ENCODE results near the gene RGS17.

DNA sequence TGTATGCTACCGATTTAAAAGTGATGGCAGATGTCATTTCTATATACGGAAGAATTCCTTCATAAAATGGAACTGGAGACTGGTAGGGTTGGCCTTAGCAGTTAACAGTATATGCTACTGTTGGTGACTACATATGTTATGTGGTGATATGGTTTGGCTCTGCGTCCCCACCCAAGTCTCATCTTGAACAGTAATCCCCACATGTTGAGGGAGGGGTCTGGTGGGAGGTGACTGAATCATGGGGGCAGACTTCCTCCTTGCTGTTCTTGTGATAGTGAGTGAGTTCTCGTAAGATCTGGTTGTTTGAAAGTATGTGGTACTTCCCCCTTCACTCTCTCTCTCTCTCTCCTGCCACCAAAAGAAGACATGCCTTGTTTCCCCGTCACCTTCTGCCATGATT lies 29.6 kb downstream of the RGS17 start:
- TF ChIP-seq, protein P1, sequence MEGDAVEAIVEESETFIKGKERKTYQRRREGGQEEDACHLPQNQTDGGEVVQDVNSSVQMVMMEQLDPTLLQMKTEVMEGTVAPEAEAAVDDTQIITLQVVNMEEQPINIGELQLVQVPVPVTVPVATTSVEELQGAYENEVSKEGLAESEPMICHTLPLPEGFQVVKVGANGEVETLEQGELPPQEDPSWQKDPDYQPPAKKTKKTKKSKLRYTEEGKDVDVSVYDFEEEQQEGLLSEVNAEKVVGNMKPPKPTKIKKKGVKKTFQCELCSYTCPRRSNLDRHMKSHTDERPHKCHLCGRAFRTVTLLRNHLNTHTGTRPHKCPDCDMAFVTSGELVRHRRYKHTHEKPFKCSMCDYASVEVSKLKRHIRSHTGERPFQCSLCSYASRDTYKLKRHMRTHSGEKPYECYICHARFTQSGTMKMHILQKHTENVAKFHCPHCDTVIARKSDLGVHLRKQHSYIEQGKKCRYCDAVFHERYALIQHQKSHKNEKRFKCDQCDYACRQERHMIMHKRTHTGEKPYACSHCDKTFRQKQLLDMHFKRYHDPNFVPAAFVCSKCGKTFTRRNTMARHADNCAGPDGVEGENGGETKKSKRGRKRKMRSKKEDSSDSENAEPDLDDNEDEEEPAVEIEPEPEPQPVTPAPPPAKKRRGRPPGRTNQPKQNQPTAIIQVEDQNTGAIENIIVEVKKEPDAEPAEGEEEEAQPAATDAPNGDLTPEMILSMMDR (IDR thresholded peaks at IDR 0.05; ENCODE audit: insufficient read depth, low read length), result no peak
- TF ChIP-seq POLR2AphosphoS5 (IDR thresholded peaks at IDR 0.05; ENCODE audit: low read depth), result no peak
- TF ChIP-seq, protein P2, sequence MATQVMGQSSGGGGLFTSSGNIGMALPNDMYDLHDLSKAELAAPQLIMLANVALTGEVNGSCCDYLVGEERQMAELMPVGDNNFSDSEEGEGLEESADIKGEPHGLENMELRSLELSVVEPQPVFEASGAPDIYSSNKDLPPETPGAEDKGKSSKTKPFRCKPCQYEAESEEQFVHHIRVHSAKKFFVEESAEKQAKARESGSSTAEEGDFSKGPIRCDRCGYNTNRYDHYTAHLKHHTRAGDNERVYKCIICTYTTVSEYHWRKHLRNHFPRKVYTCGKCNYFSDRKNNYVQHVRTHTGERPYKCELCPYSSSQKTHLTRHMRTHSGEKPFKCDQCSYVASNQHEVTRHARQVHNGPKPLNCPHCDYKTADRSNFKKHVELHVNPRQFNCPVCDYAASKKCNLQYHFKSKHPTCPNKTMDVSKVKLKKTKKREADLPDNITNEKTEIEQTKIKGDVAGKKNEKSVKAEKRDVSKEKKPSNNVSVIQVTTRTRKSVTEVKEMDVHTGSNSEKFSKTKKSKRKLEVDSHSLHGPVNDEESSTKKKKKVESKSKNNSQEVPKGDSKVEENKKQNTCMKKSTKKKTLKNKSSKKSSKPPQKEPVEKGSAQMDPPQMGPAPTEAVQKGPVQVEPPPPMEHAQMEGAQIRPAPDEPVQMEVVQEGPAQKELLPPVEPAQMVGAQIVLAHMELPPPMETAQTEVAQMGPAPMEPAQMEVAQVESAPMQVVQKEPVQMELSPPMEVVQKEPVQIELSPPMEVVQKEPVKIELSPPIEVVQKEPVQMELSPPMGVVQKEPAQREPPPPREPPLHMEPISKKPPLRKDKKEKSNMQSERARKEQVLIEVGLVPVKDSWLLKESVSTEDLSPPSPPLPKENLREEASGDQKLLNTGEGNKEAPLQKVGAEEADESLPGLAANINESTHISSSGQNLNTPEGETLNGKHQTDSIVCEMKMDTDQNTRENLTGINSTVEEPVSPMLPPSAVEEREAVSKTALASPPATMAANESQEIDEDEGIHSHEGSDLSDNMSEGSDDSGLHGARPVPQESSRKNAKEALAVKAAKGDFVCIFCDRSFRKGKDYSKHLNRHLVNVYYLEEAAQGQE (IDR thresholded peaks at IDR 0.05; ENCODE audit: insufficient replicate concordance, low read depth), result no peak
- TF ChIP-seq GABPA (IDR thresholded peaks at IDR 0.05; ENCODE audit: low read depth), result no peak
- TF ChIP-seq SPI1 (IDR thresholded peaks at IDR 0.05; ENCODE audit: borderline replicate concordance, low read depth), result no peak

All from HL-60 (cell line).